ENCODE data around the gene GPC6.

- TF ChIP-seq, protein P1, sequence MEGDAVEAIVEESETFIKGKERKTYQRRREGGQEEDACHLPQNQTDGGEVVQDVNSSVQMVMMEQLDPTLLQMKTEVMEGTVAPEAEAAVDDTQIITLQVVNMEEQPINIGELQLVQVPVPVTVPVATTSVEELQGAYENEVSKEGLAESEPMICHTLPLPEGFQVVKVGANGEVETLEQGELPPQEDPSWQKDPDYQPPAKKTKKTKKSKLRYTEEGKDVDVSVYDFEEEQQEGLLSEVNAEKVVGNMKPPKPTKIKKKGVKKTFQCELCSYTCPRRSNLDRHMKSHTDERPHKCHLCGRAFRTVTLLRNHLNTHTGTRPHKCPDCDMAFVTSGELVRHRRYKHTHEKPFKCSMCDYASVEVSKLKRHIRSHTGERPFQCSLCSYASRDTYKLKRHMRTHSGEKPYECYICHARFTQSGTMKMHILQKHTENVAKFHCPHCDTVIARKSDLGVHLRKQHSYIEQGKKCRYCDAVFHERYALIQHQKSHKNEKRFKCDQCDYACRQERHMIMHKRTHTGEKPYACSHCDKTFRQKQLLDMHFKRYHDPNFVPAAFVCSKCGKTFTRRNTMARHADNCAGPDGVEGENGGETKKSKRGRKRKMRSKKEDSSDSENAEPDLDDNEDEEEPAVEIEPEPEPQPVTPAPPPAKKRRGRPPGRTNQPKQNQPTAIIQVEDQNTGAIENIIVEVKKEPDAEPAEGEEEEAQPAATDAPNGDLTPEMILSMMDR (IDR thresholded peaks at IDR 0.05; ENCODE audit: insufficient read depth, low read depth, low read length), result no peak
- no peak for TF ChIP-seq EZH2 (IDR thresholded peaks at IDR 0.05; ENCODE audit: insufficient read depth, low read length)
Observed at GRCh38 chr13:94455414-94455813, 1228.8 kb downstream of the GPC6 start.

Data from astrocyte (in vitro differentiated cells and primary cell).